Activated CD4-positive, alpha-beta T cell treated with anti-CD3 and anti-CD28 coated beads for 36 hours (primary cell): ENCODE data around the gene ART3. TPM values are rescaled to one million over a fixed set of nuclear protein-coding genes. Genes with fewer than 3 reads are reported as not detected.

Source experiments
- ATAC-seq: fragments of 200-7000 bp; cut with Tn5 transposase; one replicate; pipeline ENCODE4 v1.10.0; 2021; ENCODE audit warnings: mild to moderate bottlenecking, moderate library complexity
- CTCF ChIA-PET: fragments of 350-600 bp; sonication (Branson Sonifier 250); formaldehyde crosslinking; loops from one replicate; lab custom pipeline; 2021; ENCODE audit warnings: antibody characterized with exemption; lab: Charles Lee
- POLR2A ChIA-PET: fragments of 350-600 bp; sonication (Branson Sonifier 250); formaldehyde crosslinking; loops from one replicate; lab custom pipeline; 2021; ENCODE audit warnings: antibody characterized with exemption, inconsistent platforms; lab: Charles Lee
- DNase-seq: peaks from one replicate; pipeline ENCODE4 v3.0.0-alpha.2; 2020
- H3K27ac Mint-ChIP-seq: one replicate; pipeline ENCODE4 v1.8.0; 2021; ENCODE audit warnings: mixed read lengths
- H3K27me3 Mint-ChIP-seq: one replicate; pipeline ENCODE4 v1.8.0; 2021; ENCODE audit warnings: mixed read lengths
- H3K36me3 Mint-ChIP-seq: one replicate; pipeline ENCODE4 v1.8.0; 2021; ENCODE audit warnings: low read depth, mixed read lengths
- H3K4me1 Mint-ChIP-seq: one replicate; pipeline ENCODE4 v1.8.0; 2021; ENCODE audit warnings: mixed read lengths
- H3K4me3 Mint-ChIP-seq: one replicate; pipeline ENCODE4 v1.8.0; 2021; ENCODE audit warnings: mild to moderate bottlenecking, moderate library complexity, mixed read lengths
- H3K9me3 Mint-ChIP-seq: one replicate; pipeline ENCODE4 v1.8.0; 2021; ENCODE audit warnings: low read depth, mixed read lengths
- intact Hi-C, 2 experiments: fragments of 100-400 bp; cut with DNase I in 1 of 2; cut with micrococcal nuclease in 1 of 2; formaldehyde crosslinking; loops; one replicate each; pipeline versions ENCODE4 v1.14.2 to v1.15.1; 2022 to 2024; cut with DNase I, micrococcal nuclease
- total RNA-seq, 2 experiments: library from RNA; stranded (reverse); gene quantifications; one replicate each; pipeline ENCODE4 v1.2.3, GENCODE V29; 2021

The ART3 gene
- total RNA-seq, 2 experiments from 2014 or later = not detected

DNA sequence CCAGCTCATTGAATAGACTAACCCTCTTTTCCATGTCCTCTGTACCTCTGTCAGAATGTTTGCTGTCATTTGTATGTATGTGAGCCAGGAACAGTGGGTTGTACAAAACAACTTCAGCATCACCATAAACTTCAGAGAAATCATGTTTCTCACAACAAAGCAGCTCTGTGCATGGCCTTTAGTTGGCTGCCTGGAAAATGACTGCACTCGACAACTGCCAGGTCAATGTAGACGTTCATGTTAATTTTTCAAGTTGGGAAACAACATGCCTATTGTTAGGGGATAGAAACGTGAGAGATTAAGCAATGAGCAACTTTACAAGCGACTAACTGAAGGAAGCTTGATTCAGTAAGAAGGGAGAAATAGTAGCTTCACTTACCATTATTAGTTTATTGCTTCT, 20.8 kb upstream of the ART3 start:
- H3K36me3 Mint-ChIP-seq = no peaks in the 10 kb centered on the region
- POLR2A ChIA-PET = no interaction called here
- H3K4me3 Mint-ChIP-seq = no peak overlapping the region
- no peak for ATAC-seq
- no peak for DNase-seq
- H3K4me1 Mint-ChIP-seq = peaks cover 33% of the 10 kb centered on the region
- intact Hi-C loops = loop anchor here in 1 of 2 experiments (10.0 kb wide), 2 partner anchors 539 to 901 kb away; partner anchors contain the start of genes RCHY1 and THAP6
- H3K27me3 Mint-ChIP-seq = peaks cover 22% of the 10 kb centered on the region
- CTCF ChIA-PET = interaction anchor here (1.1 to 4.3 kb wide), 6 partner anchors 9 to 57 kb away, joined by 3 to 24 read pairs (median 6); partner anchors contain the start of genes ART3 and CXCL11
- no peaks in the 10 kb centered on the region for H3K9me3 Mint-ChIP-seq
- no peak overlapping the region for H3K27ac Mint-ChIP-seq

DNA sequence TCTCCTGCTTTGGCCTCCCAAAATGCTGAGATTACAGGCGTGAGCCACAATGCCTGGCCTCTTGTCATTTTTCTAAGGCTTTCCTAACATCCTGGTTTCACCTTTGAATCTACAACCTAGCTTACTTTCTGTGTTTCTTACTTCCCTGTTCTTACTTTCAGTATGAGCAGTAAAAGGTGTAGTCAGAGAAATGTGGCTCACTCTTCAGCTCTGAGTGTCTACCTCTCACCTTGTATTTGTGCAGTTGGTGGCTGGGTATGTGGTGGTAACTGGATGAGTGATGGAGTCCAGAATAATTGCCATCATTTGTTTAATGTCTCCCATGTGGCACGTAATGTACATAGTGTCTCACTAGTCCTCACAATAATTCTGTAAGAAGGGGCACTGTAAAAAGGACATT, 19.5 kb upstream of the ART3 start:
- ChIA-PET CTCF (interaction anchor here (0.9 to 4.3 kb wide), 4 partner anchors 8 to 58 kb away, joined by 3 to 24 read pairs (median 9); no protein-coding TSS in a partner anchor), POLR2A (interaction anchor here (1.1 kb wide), 1 partner anchor 64 kb away, joined by 4 read pairs; the partner anchor contains the start of gene SDAD1)
- H3K9me3 Mint-ChIP-seq = no peaks in the 10 kb centered on the region
- peaks cover 44% of the 10 kb centered on the region for H3K4me1 Mint-ChIP-seq
- DNase-seq = peak; percentile 54
- H3K27ac Mint-ChIP-seq = no peak overlapping the region
- peak; percentile 83 for ATAC-seq
- H3K4me3 Mint-ChIP-seq = no peak overlapping the region
- intact Hi-C loops = loop anchor here (5.0 to 10.0 kb wide), 6 partner anchors 157 to 1532 kb away; partner anchors contain the start of genes CCNI (in 1 of the 2), RCHY1 (in 1 of the 2), SCARB2 (in 1 of the 2) and THAP6 (in 1 of the 2)
- H3K36me3 Mint-ChIP-seq = no peaks in the 10 kb centered on the region
- H3K27me3 Mint-ChIP-seq = peaks cover 23% of the 10 kb centered on the region

DNA sequence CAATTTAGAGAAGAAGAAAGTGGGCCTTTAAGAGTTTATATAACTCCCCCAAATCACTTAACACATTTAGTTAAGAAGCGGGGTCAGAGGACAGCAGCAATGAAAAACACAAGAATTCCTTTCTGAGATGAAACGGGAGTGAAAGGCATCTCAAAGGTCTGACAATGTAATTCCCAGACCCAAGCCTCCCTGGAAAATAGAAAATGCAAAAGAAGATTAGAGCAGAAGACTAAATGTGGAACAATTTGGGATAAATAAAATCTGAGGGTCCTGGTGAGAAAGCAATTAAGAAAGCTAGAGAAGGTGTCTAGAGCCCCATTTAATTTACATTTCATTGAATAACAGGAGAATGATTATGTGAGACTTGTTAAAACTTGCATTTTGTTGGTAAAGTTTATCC, 19.1 kb upstream of the ART3 start:
- intact Hi-C loops = loop anchor here (5.0 to 10.0 kb wide), 6 partner anchors 157 to 1532 kb away; partner anchors contain the start of genes CCNI (in 1 of the 2), RCHY1 (in 1 of the 2), SCARB2 (in 1 of the 2) and THAP6 (in 1 of the 2)
- H3K9me3 Mint-ChIP-seq = no peaks in the 10 kb centered on the region
- CTCF ChIA-PET = interaction anchor here (0.5 to 4.3 kb wide), 4 partner anchors 8 to 193 kb away, joined by 3 to 24 read pairs (median 6); no protein-coding TSS in a partner anchor
- POLR2A ChIA-PET = interaction anchor here (1.1 kb wide), 1 partner anchor 65 kb away, joined by 4 read pairs; the partner anchor contains the start of gene SDAD1
- no peak overlapping the region for H3K4me3 Mint-ChIP-seq
- peaks cover 25% of the 10 kb centered on the region for H3K27me3 Mint-ChIP-seq
- DNase-seq (no peak), ATAC-seq (no peak)
- H3K27ac Mint-ChIP-seq = no peak overlapping the region
- H3K4me1 Mint-ChIP-seq = peaks cover 48% of the 10 kb centered on the region
- H3K36me3 Mint-ChIP-seq = no peaks in the 10 kb centered on the region

DNA sequence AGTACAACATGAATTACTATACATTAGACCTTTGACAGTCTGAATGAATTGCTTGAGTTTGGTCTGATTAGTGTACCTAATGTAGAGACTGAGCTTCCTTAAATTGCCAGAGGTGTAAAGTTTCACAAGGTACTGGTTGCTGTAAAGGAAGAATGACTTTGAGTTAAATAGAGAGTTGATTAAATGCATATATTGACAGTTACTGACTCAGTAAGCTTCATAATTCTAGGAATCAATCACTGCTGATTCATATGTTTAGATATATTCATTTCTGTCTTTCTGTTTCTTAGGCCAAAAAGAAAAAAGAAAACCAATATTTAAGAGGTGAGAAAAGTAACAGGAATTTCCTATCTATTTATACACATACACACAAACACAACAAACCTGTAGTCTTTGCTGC, 16.2 kb upstream of the ART3 start:
- Mint-ChIP-seq H3K27ac (no peak overlapping the region), H3K36me3 (no peaks in the 10 kb centered on the region), H3K9me3 (no peaks in the 10 kb centered on the region), H3K4me1 (peaks cover 65% of the 10 kb centered on the region), H3K27me3 (peaks cover 37% of the 10 kb centered on the region), H3K4me3 (peak overlapping the region; percentile 16)
- CTCF ChIA-PET = interaction anchor here (0.7 to 2.7 kb wide), 15 partner anchors 12 to 163 kb away, joined by 3 to 14 read pairs (median 3); partner anchors contain the start of genes ART3 and SDAD1
- DNase-seq = no peak
- peak; percentile 80 for ATAC-seq
- intact Hi-C loops = loop anchor here (1.0 to 10.0 kb wide), 13 partner anchors 16 to 1529 kb away; partner anchors contain the start of genes CCNI (in 1 of the 2), CXCL10 (in 1 of the 2), NUP54 (in 1 of the 2) and RCHY1 (in 1 of the 2)
- POLR2A ChIA-PET = interaction anchor here (0.6 to 1.5 kb wide), 3 partner anchors 21 to 46 kb away, joined by 3 to 6 read pairs (median 5); no protein-coding TSS in a partner anchor

DNA sequence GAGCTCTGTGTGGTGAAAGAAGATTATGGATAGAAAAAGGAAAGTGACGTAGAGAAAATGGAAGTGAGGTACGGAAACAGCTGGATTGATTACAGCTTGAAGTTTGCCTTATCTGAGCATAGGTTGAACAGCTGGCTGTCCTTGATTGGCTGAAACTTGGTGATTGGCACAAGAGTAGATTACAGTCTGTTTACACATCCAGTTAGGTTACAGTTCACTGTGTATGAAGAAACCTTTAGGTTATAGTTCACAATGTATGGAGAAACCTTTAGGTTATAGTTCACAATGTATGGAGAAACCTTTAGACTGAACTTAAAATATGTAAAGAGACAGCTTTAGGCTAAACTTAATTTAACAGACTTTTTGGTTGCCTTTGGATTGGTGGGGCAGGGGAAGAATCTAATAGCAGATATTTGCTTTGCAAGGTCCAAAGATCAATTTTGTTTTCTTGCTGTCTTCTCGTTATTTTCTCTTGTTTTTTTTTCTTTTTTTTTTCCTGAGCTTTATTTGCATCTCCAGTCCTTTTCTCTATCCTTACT, 15.6 kb upstream of the ART3 start:
- DNase-seq (no peak), ATAC-seq (no peak)
- peak overlapping the region; percentile 16 for H3K4me3 Mint-ChIP-seq
- no peaks in the 10 kb centered on the region for H3K9me3 Mint-ChIP-seq
- H3K27me3 Mint-ChIP-seq = peaks cover 33% of the 10 kb centered on the region
- H3K27ac Mint-ChIP-seq = peak overlapping the region; percentile 5
- intact Hi-C loops = loop anchor here (1.0 to 10.0 kb wide), 13 partner anchors 17 to 1528 kb away; partner anchors contain the start of genes CCNI (in 1 of the 2), CXCL10 (in 1 of the 2), NUP54 (in 1 of the 2) and RCHY1 (in 1 of the 2)
- POLR2A ChIA-PET = interaction anchor here (0.9 to 1.5 kb wide), 2 partner anchors 22 to 35 kb away, joined by 5 to 6 read pairs; no protein-coding TSS in a partner anchor
- H3K4me1 Mint-ChIP-seq = peaks cover 65% of the 10 kb centered on the region
- CTCF ChIA-PET = interaction anchor here (0.6 to 2.7 kb wide), 14 partner anchors 11 to 163 kb away, joined by 3 to 14 read pairs (median 4); no protein-coding TSS in a partner anchor
- H3K36me3 Mint-ChIP-seq = no peaks in the 10 kb centered on the region

DNA sequence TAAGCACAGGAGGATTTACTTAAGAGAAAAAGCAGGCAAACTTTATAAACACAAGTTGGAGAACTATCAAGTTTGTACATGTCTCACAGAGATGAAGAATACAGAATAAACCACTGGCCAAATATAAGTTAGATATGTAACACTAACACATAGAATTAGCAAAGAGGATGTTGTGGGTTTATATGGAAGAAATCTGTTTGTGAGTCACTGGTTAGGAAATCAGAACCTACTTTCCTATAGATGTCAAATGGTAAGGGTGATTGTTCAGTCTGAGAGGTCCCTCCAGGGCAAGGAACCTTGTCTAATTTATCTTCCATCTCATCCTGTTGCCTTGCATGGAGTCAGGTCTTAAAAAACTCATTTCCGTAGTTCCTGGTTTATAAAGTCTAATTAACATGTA, 14.8 kb upstream of the ART3 start:
- peaks cover 64% of the 10 kb centered on the region for H3K4me1 Mint-ChIP-seq
- intact Hi-C loops = loop anchor here (2.0 to 10.0 kb wide), 7 partner anchors 153 to 1528 kb away; partner anchors contain the start of genes CCNI (in 1 of the 2), RCHY1 (in 1 of the 2), SCARB2 (in 1 of the 2) and THAP6 (in 1 of the 2)
- DNase-seq (peak; percentile 24), ATAC-seq (peak; percentile 54)
- H3K27ac Mint-ChIP-seq = peak overlapping the region; percentile 40
- ChIA-PET POLR2A (interaction anchor here (0.6 kb wide), 1 partner anchor 1472 kb away, joined by 3 read pairs; no protein-coding TSS in a partner anchor), CTCF (interaction anchor here (0.6 to 2.7 kb wide), 4 partner anchors 64 to 120 kb away, joined by 3 to 14 read pairs (median 4); no protein-coding TSS in a partner anchor)
- no peaks in the 10 kb centered on the region for H3K36me3 Mint-ChIP-seq
- H3K9me3 Mint-ChIP-seq = no peaks in the 10 kb centered on the region
- H3K27me3 Mint-ChIP-seq = peaks cover 32% of the 10 kb centered on the region
- H3K4me3 Mint-ChIP-seq = no peak overlapping the region

DNA sequence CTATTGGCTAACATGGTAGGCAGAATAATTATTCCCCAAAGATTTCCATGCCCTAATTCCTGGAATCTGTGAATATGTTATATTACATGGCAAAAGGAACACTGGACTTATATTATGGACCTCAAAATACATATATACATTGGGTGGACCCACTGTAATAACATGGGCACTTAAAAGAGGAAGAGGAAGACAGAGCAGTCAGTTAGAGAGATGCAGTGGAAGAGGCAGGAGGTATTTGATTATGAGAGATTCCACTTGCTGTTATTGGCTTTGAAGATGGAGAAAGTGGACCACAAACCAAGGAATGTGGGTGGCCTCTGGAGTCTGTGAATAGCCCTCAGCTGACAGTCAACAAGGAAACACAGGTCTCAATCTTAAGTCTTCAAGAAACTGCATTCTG, 14.0 kb upstream of the ART3 start:
- H3K36me3 Mint-ChIP-seq = no peaks in the 10 kb centered on the region
- H3K27ac Mint-ChIP-seq = peak overlapping the region; percentile 38
- no peak for DNase-seq
- ChIA-PET POLR2A (interaction anchor here (0.6 kb wide), 1 partner anchor 1472 kb away, joined by 3 read pairs; no protein-coding TSS in a partner anchor), CTCF (interaction anchor here (0.8 to 4.9 kb wide), 3 partner anchors 26 to 67 kb away, joined by 3 to 55 read pairs (median 4); no protein-coding TSS in a partner anchor)
- H3K9me3 Mint-ChIP-seq = no peaks in the 10 kb centered on the region
- peaks cover 57% of the 10 kb centered on the region for H3K4me1 Mint-ChIP-seq
- no peak overlapping the region for H3K4me3 Mint-ChIP-seq
- no peak for ATAC-seq
- H3K27me3 Mint-ChIP-seq = peaks cover 28% of the 10 kb centered on the region
- intact Hi-C loops = no loop called here

DNA sequence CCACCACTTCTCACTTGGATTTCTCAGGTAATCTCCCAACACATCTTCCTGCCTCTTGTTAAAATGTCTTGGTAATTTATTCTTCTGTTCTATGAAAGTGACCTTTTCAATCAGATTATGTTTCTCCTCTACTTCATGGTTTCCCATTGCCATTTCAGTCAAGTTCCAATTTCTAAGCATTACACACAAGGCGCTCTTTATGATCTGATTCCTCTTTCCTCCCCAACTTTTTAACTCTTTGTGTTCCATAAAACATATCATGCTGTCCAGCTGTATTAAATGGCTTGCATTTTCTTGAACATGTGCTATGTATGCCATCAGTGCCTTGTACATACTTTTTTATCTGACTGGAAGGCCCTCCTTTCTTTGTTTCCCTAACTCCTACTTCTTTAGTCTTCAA, 13.1 kb upstream of the ART3 start:
- DNase-seq (no peak), ATAC-seq (no peak)
- Mint-ChIP-seq H3K36me3 (no peaks in the 10 kb centered on the region), H3K27ac (no peak overlapping the region), H3K4me3 (no peak overlapping the region), H3K4me1 (peaks cover 47% of the 10 kb centered on the region), H3K9me3 (no peaks in the 10 kb centered on the region), H3K27me3 (peaks cover 19% of the 10 kb centered on the region)
- ChIA-PET POLR2A (no interaction called here), CTCF (interaction anchor here (0.8 to 4.9 kb wide), 5 partner anchors 65 to 145 kb away, joined by 3 to 55 read pairs (median 4); no protein-coding TSS in a partner anchor)
- intact Hi-C loops = no loop called here

DNA sequence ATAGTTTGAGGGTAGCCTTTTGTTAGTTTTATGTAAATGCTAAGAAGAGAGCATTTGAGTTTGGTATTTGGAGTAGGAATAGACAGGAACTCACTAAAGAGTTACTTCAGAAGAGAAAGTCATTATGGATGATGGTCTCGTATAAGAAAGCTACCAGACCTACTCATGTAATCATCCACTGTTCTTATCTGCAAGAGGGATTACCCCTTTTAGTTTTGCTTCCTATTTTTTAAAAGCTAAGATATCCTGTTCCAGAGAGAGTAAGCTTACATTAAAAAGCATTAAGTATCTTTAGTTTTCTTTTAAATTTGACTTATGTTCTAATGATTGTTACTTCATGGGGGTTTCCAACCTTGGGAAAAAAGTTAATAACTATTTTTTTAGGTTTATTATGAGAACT, 12.5 kb upstream of the ART3 start:
- ATAC-seq = no peak
- no peak for DNase-seq
- peaks cover 47% of the 10 kb centered on the region for H3K4me1 Mint-ChIP-seq
- ChIA-PET POLR2A (no interaction called here), CTCF (interaction anchor here (1.1 to 4.9 kb wide), 6 partner anchors 7 to 145 kb away, joined by 3 to 55 read pairs (median 8); no protein-coding TSS in a partner anchor)
- peaks cover 17% of the 10 kb centered on the region for H3K27me3 Mint-ChIP-seq
- intact Hi-C loops = no loop called here
- no peak overlapping the region for H3K27ac Mint-ChIP-seq
- H3K4me3 Mint-ChIP-seq = no peak overlapping the region
- no peaks in the 10 kb centered on the region for H3K36me3 Mint-ChIP-seq
- H3K9me3 Mint-ChIP-seq = no peaks in the 10 kb centered on the region

DNA sequence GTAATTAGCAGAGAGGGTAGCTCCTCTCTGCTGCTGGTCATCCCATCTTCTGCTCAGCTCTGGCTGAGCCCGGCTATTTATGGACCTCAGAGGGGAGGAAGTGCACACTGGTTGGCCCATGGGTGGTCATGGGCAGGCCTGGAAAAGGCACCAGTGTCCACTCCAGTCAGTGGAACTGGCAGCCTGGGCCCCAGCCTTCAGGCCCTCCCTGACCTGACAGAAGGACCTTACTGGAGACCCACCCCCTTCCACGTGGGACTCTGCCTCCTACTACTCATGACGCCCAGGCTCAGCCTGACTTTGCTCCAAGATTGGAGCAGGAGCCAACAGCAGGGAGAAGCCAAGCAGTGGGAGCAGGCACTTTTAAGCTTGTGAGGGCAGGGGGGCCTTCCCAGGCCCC, 8.0 kb upstream of the ART3 start:
- Mint-ChIP-seq H3K27me3 (peaks cover 5% of the 10 kb centered on the region), H3K4me3 (no peak overlapping the region), H3K36me3 (no peaks in the 10 kb centered on the region), H3K9me3 (no peaks in the 10 kb centered on the region), H3K27ac (no peak overlapping the region), H3K4me1 (peaks cover 5% of the 10 kb centered on the region)
- CTCF ChIA-PET = interaction anchor here (0.7 to 3.6 kb wide), 6 partner anchors 20 to 111 kb away, joined by 3 to 46 read pairs (median 4); partner anchors contain the start of gene SDAD1
- DNase-seq (no peak), ATAC-seq (no peak)
- POLR2A ChIA-PET = interaction anchor here (0.5 kb wide), 1 partner anchor 34 kb away, joined by 4 read pairs; no protein-coding TSS in a partner anchor
- intact Hi-C loops = loop anchor here in 1 of 2 experiments (5.0 kb wide), 2 partner anchors 149 to 169 kb away; no protein-coding TSS in a partner anchor
